Parathyroid adenoma (tissue), 2 donors: ENCODE results near the gene ARID4B.

Source experiments
- H2AFZ ChIP-seq: fragments of 300-600 bp; sonication (generic); one replicate; pipeline ENCODE4 v1.7.0; 2017; ENCODE audit warnings: antibody characterized with exemption, mild to moderate bottlenecking
- H3K27ac ChIP-seq: fragments of 300-600 bp; sonication (generic); one replicate; pipeline ENCODE4 v1.7.0; 2017
- H3K27me3 ChIP-seq: fragments of 300-600 bp; sonication (generic); one replicate; pipeline ENCODE4 v1.7.0; 2017; ENCODE audit warnings: low read length; ENCODE audit not compliant: control insufficient read depth, insufficient read depth
- H3K36me3 ChIP-seq: fragments of 300-600 bp; sonication (generic); one replicate; pipeline ENCODE4 v1.7.0; 2017; ENCODE audit warnings: low read length; ENCODE audit not compliant: control insufficient read depth, insufficient read depth
- H3K4me1 ChIP-seq: fragments of 300-600 bp; sonication (generic); one replicate; pipeline ENCODE4 v1.7.0; 2017; ENCODE audit warnings: control low read depth
- H3K4me2 ChIP-seq: fragments of 300-600 bp; sonication (generic); one replicate; pipeline ENCODE4 v1.7.0; 2017; ENCODE audit warnings: low read length
- H3K4me3 ChIP-seq: fragments of 300-600 bp; sonication (generic); one replicate; pipeline ENCODE4 v1.7.0; 2017; ENCODE audit warnings: low read depth, low read length
- H3K79me2 ChIP-seq: fragments of 300-600 bp; sonication (generic); one replicate; pipeline ENCODE4 v1.7.0; 2017; ENCODE audit warnings: control low read depth
- H3K9ac ChIP-seq: fragments of 300-600 bp; sonication (generic); one replicate; pipeline ENCODE4 v1.7.0; 2017; ENCODE audit warnings: mild to moderate bottlenecking
- H3K9me3 ChIP-seq: fragments of 300-600 bp; sonication (generic); one replicate; pipeline ENCODE4 v1.7.0; 2017; ENCODE audit warnings: low read length; ENCODE audit not compliant: control insufficient read depth
- TF ChIP-seq, protein P1 (sequence below): fragments of 300-600 bp; sonication (generic); IDR thresholded peaks from one replicate; pipeline ENCODE4 v1.7.0; 2017; ENCODE audit warnings: antibody characterized with exemption, mild to moderate bottlenecking
- donor health status: primary hyperparathyroidism.

Gene ARID4B

DNA sequence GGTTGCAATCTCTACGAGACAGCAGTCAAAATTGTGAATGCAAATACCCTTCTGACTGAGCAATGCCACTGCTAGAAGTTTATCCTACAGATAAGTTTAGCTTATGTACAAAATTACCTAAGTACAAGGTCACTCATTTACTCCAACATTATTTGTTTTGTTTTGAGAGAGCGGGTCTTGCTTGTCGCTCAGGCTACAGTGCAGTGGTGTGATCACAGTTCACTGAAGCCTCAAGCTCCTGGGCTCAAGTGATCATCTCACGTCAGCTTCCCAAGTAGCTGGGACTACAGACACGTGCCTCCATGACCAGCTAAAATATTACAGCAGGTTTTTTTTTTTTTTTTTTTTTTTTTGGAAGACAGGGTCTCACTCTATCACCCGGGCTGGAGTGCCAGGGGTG is 182.3 kb downstream of the ARID4B start:
- Histone ChIP-seq H3K4me3 (no peak overlapping the region), H3K9ac (no peak overlapping the region), H3K27me3 (no peaks in the 10 kb centered on the region), H3K9me3 (no peaks in the 10 kb centered on the region), H3K36me3 (no peaks in the 10 kb centered on the region), H3K4me1 (no peaks in the 10 kb centered on the region), H3K27ac (no peak overlapping the region), H3K79me2 (no peaks in the 10 kb centered on the region), H2AFZ (no peak overlapping the region), H3K4me2 (no peak overlapping the region)
- TF ChIP-seq, protein P1, sequence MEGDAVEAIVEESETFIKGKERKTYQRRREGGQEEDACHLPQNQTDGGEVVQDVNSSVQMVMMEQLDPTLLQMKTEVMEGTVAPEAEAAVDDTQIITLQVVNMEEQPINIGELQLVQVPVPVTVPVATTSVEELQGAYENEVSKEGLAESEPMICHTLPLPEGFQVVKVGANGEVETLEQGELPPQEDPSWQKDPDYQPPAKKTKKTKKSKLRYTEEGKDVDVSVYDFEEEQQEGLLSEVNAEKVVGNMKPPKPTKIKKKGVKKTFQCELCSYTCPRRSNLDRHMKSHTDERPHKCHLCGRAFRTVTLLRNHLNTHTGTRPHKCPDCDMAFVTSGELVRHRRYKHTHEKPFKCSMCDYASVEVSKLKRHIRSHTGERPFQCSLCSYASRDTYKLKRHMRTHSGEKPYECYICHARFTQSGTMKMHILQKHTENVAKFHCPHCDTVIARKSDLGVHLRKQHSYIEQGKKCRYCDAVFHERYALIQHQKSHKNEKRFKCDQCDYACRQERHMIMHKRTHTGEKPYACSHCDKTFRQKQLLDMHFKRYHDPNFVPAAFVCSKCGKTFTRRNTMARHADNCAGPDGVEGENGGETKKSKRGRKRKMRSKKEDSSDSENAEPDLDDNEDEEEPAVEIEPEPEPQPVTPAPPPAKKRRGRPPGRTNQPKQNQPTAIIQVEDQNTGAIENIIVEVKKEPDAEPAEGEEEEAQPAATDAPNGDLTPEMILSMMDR = no peak

DNA sequence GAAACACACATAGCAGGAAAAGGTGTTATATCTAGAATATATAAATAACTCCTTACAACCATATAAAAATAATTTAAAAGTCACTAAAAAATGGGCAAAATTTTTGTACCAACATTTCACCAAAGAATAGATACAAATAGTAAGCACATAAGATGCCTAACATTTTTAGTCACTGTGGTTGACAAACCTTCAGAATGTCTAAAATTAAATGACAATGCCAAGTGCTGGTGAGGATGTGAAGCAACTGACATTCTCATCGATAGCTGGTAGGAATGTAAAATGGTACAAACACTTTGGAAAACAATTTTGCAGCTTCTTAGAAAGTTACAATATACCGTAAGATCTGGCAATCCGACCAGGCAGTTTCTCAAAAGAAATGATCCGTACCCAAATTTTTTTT is 185.0 kb downstream of the ARID4B start:
- H3K27ac ChIP-seq = no peak overlapping the region
- no peak overlapping the region for H3K4me2 ChIP-seq
- H3K79me2 ChIP-seq = no peaks in the 10 kb centered on the region
- H3K36me3 ChIP-seq = no peaks in the 10 kb centered on the region
- H3K27me3 ChIP-seq = no peaks in the 10 kb centered on the region
- H3K4me3 ChIP-seq = no peak overlapping the region
- H3K9ac ChIP-seq = no peak overlapping the region
- no peaks in the 10 kb centered on the region for H3K4me1 ChIP-seq
- H3K9me3 ChIP-seq = no peaks in the 10 kb centered on the region
- no peak overlapping the region for H2AFZ ChIP-seq
- TF ChIP-seq, protein P1 = no peak

DNA sequence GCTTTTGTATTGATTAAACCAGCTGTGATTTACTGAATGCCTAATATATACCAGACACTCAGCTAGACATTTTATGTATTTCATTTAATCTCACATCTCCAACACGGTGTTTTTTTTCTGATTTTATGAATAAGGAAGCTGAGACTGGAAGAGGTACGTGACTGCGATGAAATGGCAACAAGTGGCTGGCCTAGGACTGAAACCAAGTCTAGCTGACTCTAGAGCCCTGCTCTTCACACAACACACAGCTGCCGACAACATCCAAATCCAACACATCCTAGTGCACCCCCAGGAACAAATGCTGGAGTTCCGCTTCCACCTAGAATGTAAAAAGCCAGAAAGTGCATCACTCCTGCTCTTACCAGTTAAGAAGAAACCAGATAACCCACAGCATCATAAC is 188.7 kb downstream of the ARID4B start:
- H3K9ac ChIP-seq = no peak overlapping the region
- H3K9me3 ChIP-seq = no peaks in the 10 kb centered on the region
- H3K79me2 ChIP-seq = no peaks in the 10 kb centered on the region
- H3K27me3 ChIP-seq = no peaks in the 10 kb centered on the region
- no peak overlapping the region for H3K4me2 ChIP-seq
- no peaks in the 10 kb centered on the region for H3K36me3 ChIP-seq
- H3K4me1 ChIP-seq = no peaks in the 10 kb centered on the region
- no peak overlapping the region for H2AFZ ChIP-seq
- H3K4me3 ChIP-seq = no peak overlapping the region
- TF ChIP-seq, protein P1 = no peak
- no peak overlapping the region for H3K27ac ChIP-seq

DNA sequence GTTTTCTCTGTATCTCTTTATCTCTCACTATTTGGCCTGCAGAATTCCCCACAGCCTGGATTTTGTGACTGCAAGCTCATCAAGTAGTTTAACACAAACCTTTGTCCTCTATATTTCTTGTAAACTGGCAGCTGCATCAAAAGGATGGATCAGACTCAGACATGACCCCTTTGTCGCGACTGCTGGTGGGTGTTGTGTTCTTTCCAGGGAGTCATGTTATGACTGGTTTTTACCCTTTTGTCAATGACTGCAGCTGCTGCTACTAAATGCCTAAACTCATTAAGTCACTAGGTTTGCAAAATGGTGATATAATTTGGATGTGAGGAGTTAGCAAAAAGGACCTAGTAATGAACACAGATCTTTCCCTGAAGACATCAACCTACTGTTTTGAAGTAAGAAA is 189.2 kb downstream of the ARID4B start:
- H3K27ac ChIP-seq = no peak overlapping the region
- no peak overlapping the region for H3K4me2 ChIP-seq
- H3K4me1 ChIP-seq = no peaks in the 10 kb centered on the region
- no peaks in the 10 kb centered on the region for H3K36me3 ChIP-seq
- H2AFZ ChIP-seq = no peak overlapping the region
- H3K9me3 ChIP-seq = no peaks in the 10 kb centered on the region
- TF ChIP-seq, protein P1 = no peak
- H3K4me3 ChIP-seq = no peak overlapping the region
- H3K79me2 ChIP-seq = no peaks in the 10 kb centered on the region
- H3K27me3 ChIP-seq = no peaks in the 10 kb centered on the region
- H3K9ac ChIP-seq = no peak overlapping the region

DNA sequence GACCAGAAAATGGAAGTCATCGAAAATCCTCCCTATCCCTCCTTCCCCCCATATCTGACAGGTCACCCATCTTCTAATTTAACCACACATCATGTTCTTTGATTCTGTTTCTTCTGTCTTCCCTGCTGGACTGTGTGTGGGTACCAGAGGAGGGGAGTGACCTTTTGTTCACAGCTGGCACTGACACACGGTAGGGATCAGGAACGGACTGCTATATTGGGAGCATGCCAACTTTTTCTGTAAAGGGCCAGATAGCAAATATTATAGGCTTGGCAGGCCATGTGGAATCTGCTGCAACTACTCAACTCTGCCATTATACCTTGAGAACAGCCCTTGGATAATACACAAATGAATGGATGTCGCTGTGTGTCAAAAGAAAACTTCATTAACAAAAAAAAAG is 191.9 kb downstream of the ARID4B start:
- H3K79me2 ChIP-seq = no peaks in the 10 kb centered on the region
- no peak overlapping the region for H3K9ac ChIP-seq
- no peaks in the 10 kb centered on the region for H3K36me3 ChIP-seq
- no peak overlapping the region for H3K4me2 ChIP-seq
- H3K4me1 ChIP-seq = no peaks in the 10 kb centered on the region
- no peaks in the 10 kb centered on the region for H3K27me3 ChIP-seq
- TF ChIP-seq, protein P1 = no peak
- H3K4me3 ChIP-seq = no peak overlapping the region
- H2AFZ ChIP-seq = no peak overlapping the region
- H3K9me3 ChIP-seq = no peaks in the 10 kb centered on the region
- no peak overlapping the region for H3K27ac ChIP-seq
